SK-N-MC (cell line): Measurements from ENCODE around the gene SOHLH2.

Source experiments
- EZH2 ChIP-seq: fragments of 200-600 bp; sonication (generic); IDR thresholded peaks from one replicate; pipeline ENCODE4 v1.6.1; 2017; ENCODE audit warnings: antibody characterized with exemption
- POLR2AphosphoS5 ChIP-seq: IDR thresholded peaks from 2 replicates; pipeline ENCODE4 v1.6.1; 2012; ENCODE audit warnings: mild to moderate bottlenecking, low read depth, low read length, borderline replicate concordance

GRCh38 chr13:36143738-36144137 lies 70.6 kb downstream of the SOHLH2 start:
- no peak for TF ChIP-seq EZH2
- TF ChIP-seq POLR2AphosphoS5: no peak
